ENCODE measurements around the gene CCDC150.
"Not testable (repeated sequence)": the region's sequence is repeated elsewhere in the genome, so short reads cannot be mapped to it uniquely, and the experiment has no call there.

The CCDC150 gene

GRCh38 chr2:196710056-196710455 is 70.5 kb downstream of the CCDC150 start:
- H3K27me3 ChIP-seq (ENCODE audit: insufficient read depth, poor library complexity, severe bottlenecking); H3K27ac ChIP-seq (replicated peaks); DNase-seq (ENCODE audit: low read depth in 1 of 2, low spot score in 1 of 2); H3K4me3 ChIP-seq (replicated peaks; ENCODE audit: insufficient read depth, low read length): not testable (repeated sequence)

DNA sequence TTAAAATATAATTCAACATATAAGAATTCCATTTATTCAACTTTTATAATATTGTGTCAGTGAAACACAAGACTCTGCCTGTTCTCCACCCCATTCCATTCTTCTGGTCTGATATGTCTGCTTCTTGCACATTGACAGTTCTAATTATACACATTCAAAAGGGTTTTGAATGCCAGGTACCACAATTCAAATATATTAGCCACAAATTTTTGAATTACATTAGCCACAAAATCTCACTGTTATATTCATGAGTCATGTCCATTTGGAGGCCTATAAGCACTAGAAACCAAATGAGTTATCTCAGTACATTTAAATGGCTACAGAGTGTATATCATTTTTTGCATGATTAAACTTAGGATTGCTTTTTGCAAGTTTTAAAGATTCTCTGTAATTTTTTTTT is 72.1 kb downstream of the CCDC150 start:
- Histone ChIP-seq H3K27ac (replicated peaks) (no peak overlapping the region), H3K4me3 (replicated peaks; ENCODE audit: insufficient read depth, low read length) (no peak overlapping the region), H3K27me3 (ENCODE audit: insufficient read depth, poor library complexity, severe bottlenecking) (no peaks in the 10 kb centered on the region)
- TF ChIP-seq, protein P1, sequence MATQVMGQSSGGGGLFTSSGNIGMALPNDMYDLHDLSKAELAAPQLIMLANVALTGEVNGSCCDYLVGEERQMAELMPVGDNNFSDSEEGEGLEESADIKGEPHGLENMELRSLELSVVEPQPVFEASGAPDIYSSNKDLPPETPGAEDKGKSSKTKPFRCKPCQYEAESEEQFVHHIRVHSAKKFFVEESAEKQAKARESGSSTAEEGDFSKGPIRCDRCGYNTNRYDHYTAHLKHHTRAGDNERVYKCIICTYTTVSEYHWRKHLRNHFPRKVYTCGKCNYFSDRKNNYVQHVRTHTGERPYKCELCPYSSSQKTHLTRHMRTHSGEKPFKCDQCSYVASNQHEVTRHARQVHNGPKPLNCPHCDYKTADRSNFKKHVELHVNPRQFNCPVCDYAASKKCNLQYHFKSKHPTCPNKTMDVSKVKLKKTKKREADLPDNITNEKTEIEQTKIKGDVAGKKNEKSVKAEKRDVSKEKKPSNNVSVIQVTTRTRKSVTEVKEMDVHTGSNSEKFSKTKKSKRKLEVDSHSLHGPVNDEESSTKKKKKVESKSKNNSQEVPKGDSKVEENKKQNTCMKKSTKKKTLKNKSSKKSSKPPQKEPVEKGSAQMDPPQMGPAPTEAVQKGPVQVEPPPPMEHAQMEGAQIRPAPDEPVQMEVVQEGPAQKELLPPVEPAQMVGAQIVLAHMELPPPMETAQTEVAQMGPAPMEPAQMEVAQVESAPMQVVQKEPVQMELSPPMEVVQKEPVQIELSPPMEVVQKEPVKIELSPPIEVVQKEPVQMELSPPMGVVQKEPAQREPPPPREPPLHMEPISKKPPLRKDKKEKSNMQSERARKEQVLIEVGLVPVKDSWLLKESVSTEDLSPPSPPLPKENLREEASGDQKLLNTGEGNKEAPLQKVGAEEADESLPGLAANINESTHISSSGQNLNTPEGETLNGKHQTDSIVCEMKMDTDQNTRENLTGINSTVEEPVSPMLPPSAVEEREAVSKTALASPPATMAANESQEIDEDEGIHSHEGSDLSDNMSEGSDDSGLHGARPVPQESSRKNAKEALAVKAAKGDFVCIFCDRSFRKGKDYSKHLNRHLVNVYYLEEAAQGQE (IDR thresholded peaks at IDR 0.05; ENCODE audit: insufficient replicate concordance, low read depth): no peak
- TF ChIP-seq, protein P2, sequence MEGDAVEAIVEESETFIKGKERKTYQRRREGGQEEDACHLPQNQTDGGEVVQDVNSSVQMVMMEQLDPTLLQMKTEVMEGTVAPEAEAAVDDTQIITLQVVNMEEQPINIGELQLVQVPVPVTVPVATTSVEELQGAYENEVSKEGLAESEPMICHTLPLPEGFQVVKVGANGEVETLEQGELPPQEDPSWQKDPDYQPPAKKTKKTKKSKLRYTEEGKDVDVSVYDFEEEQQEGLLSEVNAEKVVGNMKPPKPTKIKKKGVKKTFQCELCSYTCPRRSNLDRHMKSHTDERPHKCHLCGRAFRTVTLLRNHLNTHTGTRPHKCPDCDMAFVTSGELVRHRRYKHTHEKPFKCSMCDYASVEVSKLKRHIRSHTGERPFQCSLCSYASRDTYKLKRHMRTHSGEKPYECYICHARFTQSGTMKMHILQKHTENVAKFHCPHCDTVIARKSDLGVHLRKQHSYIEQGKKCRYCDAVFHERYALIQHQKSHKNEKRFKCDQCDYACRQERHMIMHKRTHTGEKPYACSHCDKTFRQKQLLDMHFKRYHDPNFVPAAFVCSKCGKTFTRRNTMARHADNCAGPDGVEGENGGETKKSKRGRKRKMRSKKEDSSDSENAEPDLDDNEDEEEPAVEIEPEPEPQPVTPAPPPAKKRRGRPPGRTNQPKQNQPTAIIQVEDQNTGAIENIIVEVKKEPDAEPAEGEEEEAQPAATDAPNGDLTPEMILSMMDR (IDR thresholded peaks at IDR 0.05; ENCODE audit: insufficient read depth, low read length): no peak
- no peak for DNase-seq (ENCODE audit: low read depth in 1 of 2, low spot score in 1 of 2)

DNA sequence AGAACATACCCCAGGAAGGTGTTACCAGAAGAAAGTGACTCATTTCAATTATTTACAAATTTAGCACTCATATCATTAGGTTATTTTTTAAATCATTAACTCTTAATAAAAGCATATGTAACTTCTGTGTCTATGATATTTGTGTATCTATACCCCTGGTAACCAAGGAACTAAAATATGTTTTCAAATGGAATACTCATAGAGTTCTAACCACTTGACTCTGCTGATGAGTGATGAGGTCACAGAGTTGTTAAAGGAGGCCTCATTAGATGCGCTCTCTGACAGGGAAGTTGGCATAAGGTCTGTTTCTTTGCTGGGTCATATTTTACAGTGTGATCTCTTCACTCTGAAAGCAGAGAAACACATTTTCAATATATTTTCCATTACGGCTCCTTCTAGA is 73.4 kb downstream of the CCDC150 start:
- H3K27me3 ChIP-seq (ENCODE audit: insufficient read depth, poor library complexity, severe bottlenecking): no peaks in the 10 kb centered on the region
- DNase-seq (ENCODE audit: low read depth in 1 of 2, low spot score in 1 of 2): no peak
- no peak overlapping the region for H3K4me3 ChIP-seq (replicated peaks; ENCODE audit: insufficient read depth, low read length)
- no peak overlapping the region for H3K27ac ChIP-seq (replicated peaks)
- TF ChIP-seq, protein P2 (IDR thresholded peaks at IDR 0.05; ENCODE audit: insufficient read depth, low read length): no peak
- no peak for TF ChIP-seq POLR2AphosphoS5 (IDR thresholded peaks at IDR 0.05; ENCODE audit: low read depth)
- TF ChIP-seq, protein P1 (IDR thresholded peaks at IDR 0.05; ENCODE audit: insufficient replicate concordance, low read depth): no peak
- TF ChIP-seq SPI1 (IDR thresholded peaks at IDR 0.05; ENCODE audit: borderline replicate concordance, low read depth): no peak
- TF ChIP-seq GABPA (IDR thresholded peaks at IDR 0.05; ENCODE audit: low read depth): no peak

- no peak overlapping the region for H3K27ac ChIP-seq (replicated peaks)
- no peaks in the 10 kb centered on the region for H3K27me3 ChIP-seq (ENCODE audit: insufficient read depth, poor library complexity, severe bottlenecking)
- TF ChIP-seq, protein P1 (IDR thresholded peaks at IDR 0.05; ENCODE audit: insufficient replicate concordance, low read depth): no peak
- TF ChIP-seq SPI1 (IDR thresholded peaks at IDR 0.05; ENCODE audit: borderline replicate concordance, low read depth): no peak
- TF ChIP-seq, protein P2 (IDR thresholded peaks at IDR 0.05; ENCODE audit: insufficient read depth, low read length): no peak
- no peak for TF ChIP-seq GABPA (IDR thresholded peaks at IDR 0.05; ENCODE audit: low read depth)
- H3K4me3 ChIP-seq (replicated peaks; ENCODE audit: insufficient read depth, low read length): no peak overlapping the region
- no peak for DNase-seq (ENCODE audit: low read depth in 1 of 2, low spot score in 1 of 2)
These were observed 79.0 kb downstream of the CCDC150 start for GRCh38 chr2:196718419-196719109.

All from HL-60 (cell line).